GM19238 (cell line): Measurements from ENCODE around the gene MBD2.
"Not testable (repeated sequence)": the region's sequence is repeated elsewhere in the genome, so short reads cannot be mapped to it uniquely, and the experiment has no call there.

Experiments
- DNase-seq: peaks from one replicate; pipeline ENCODE4 v3.0.0; 2011; ENCODE audit warnings: low spot score; ENCODE audit not compliant: insufficient read length

Gene MBD2

GRCh38 chr18:54151376-54151775 is 73.1 kb downstream of the MBD2 start:
- DNase-seq: no peak

DNA sequence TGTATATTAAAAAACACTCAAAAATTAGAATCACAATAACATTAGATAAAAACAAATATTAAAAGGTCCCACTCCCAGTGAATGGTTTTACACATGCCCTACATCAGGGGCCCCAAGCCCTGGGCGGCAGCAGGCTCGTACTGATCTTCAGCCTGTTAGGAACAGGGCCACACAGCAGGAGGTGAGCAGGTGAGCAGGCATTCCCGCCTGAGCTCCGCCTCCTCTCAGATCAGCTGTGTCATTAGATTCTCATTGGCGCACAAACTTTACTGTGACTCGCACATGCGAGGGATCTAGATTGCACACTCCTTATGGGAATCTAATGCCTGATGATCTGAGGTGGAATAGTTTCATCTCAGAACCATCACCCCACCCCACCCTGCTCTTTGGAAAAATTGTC is 74.2 kb downstream of the MBD2 start:
- no peak for DNase-seq

GRCh38 chr18:54149078-54149697 is 75.3 kb downstream of the MBD2 start:
- no peak for DNase-seq

DNA sequence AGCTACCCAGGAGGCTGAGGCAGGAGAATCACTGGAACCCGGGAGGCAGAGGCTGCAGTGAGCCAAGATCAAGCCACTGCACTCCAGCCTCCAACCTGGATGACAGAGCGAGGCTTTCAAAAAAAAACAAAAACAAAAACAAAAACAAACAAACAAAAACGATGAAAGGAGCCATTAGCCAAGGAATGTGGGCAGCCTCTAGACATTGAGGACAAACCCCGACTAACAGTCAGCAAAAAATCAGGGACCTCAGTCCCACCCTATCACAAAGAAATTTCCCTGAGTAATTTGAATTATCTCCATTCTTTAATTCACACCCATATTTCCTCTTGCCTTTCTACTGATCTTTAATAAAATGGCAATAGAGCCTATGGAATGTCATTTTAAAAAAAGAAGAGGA is 75.8 kb downstream of the MBD2 start:
- DNase-seq: no peak

- no peak for DNase-seq
These were observed 76.3 kb downstream of the MBD2 start for GRCh38 chr18:54148151-54148550.

DNA sequence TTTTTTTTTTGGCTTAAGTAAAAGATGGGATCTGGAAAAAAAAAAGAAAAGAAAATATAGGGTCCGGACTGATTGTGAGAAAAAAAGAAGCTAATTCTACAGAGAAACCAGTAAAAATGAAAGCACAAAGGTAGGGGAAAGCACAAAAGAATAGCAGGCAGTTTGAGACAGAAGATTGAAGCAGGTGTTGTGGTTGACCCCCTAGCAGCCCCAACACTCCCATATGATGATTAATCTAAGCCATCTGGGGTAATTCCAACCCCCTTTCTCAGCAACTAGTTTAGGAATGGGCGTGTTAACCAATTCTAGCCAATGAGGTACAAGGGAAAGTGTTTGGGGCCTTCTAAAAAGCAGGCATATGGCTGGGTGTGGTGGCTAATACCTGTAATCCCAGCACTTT is 77.0 kb downstream of the MBD2 start:
- peak; percentile 23 for DNase-seq

DNA sequence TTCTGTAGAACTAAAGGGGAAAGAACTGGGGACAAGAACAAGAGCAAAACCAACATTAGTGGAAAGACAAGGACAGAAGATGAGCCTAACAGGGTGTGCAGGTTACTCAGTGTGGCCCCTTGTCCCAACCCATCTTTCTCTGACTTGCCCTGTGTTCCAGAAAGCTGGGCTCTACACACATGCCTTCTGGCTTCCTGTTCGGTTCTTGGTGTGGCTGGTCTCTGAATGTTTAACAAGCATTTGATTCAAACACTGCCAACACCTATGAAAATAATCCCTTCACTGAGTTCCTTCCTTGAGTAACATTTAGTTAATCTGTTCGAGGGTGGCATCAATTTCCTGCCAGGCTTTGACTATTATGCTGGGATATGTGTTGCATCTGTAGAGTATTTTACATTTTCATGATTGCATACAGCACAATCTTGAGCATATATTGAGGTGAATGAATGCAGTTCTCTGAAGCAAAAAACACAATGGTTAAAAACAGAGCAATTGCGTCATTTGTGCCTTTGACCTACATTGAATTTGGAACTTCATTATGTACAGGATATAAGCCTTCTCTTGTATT is 83.3 kb downstream of the MBD2 start:
- DNase-seq: no peak

- DNase-seq: no peak
These were observed 83.8 kb downstream of the MBD2 start for GRCh38 chr18:54140641-54141040.

GRCh38 chr18:54135216-54135615 is 89.3 kb downstream of the MBD2 start:
- DNase-seq: no peak

DNA sequence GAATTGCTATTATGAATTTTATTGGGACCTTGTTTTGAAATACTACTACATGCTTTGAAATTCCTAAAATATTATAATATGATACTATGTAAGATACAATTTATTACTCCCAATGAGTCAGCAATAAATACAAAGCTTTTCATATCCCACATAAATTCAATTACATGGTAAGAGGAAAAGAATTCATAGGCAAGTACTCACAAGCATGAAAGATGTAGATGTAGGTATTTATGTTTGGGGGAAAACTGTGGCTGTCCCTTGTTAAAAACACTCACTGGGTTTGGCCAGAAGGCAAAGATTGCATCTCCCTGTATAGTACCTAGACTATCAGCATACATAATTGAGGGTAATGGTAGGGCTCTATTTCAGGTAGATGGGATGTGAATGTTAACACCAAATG is 90.4 kb downstream of the MBD2 start:
- DNase-seq: no peak

- no peak for DNase-seq
These were observed 93.8 kb downstream of the MBD2 start for GRCh38 chr18:54130631-54131030.

- DNase-seq: no peak
These were observed 94.3 kb downstream of the MBD2 start for GRCh38 chr18:54130177-54130576.

- DNase-seq: no peak
These were observed 94.9 kb downstream of the MBD2 start for GRCh38 chr18:54129448-54130067.

DNA sequence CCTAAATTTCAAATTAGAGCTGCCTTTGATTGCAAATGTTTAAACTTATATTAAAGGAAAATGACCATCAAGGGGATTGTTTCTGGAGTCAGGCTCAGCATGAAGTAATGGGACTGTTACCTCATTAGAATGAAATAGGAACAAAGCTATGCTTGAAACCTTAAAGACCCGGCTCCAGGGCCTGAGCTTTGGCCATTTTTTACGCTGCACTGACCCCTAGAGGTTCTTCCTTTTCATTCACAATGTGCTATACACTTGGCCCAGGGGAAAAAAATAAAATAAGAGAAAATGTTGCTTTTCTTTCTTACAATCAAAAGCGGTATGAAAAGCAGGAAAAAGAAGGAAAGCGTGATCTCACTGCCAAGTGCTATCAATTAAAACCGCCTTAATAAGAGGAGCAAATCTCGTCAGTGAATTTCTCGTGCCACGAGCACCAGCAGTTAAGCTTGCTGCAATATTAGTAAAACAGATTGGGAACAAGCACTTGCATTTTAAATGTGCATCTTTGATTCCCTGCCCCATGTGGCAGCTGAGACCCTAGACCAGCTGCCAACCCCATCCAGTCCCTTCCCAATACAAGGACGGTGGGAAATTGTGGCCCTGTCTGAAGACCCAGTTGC is 96.6 kb downstream of the MBD2 start:
- peak; percentile 12 for DNase-seq

DNA sequence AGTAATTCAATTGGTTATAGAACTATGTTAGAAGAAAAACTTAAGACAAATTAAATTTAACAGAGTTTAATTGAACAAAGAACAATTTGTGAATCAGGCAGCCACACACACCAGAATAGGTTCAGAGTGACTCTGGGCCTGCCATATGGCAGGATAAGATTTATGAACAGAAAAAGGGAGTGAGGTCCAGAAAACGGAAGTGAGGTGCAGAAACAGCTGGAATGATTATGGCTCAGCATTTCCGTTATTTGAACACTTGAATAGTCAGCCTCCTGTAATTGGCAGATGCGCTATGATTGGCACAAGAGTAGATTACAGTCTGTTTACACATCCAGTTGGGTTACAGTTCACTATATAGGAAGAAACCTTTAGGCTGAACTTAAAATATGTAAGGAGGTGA is 99.0 kb downstream of the MBD2 start:
- no peak for DNase-seq

DNA sequence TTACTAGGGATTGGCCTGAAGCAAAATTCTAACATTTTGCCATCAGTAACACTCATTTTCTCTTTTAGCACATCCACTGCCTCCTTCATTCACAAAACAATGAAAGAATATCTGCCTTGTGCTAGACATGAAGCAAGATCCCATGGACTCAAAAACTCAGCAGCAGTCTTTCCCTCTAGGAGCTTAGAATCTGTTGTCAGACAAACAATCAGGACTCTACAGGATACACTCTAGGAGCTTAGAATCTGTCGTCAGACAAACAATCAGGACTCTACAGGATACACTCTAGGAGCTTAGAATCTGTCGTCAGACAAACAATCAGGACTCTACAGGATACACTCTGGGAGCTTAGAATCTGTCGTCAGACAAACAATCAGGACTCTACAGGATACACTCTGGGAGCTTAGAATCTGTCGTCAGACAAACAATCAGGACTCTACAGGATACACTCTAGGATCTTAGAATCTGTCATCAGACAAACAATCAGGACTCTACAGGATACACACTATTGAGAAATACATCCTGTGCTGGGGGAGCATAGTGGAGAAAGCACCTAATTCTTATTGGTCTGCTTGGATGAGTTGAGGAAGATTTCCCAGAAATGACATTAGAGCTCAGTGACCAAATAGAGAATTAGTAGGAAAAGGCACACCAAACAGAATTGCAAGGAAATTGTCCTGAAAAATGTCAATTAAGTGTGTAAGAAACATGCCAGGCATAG is 100.6 kb downstream of the MBD2 start:
- DNase-seq: not testable (repeated sequence)

GRCh38 chr18:54119524-54120019 is 104.9 kb downstream of the MBD2 start:
- DNase-seq: peak; percentile 4

DNA sequence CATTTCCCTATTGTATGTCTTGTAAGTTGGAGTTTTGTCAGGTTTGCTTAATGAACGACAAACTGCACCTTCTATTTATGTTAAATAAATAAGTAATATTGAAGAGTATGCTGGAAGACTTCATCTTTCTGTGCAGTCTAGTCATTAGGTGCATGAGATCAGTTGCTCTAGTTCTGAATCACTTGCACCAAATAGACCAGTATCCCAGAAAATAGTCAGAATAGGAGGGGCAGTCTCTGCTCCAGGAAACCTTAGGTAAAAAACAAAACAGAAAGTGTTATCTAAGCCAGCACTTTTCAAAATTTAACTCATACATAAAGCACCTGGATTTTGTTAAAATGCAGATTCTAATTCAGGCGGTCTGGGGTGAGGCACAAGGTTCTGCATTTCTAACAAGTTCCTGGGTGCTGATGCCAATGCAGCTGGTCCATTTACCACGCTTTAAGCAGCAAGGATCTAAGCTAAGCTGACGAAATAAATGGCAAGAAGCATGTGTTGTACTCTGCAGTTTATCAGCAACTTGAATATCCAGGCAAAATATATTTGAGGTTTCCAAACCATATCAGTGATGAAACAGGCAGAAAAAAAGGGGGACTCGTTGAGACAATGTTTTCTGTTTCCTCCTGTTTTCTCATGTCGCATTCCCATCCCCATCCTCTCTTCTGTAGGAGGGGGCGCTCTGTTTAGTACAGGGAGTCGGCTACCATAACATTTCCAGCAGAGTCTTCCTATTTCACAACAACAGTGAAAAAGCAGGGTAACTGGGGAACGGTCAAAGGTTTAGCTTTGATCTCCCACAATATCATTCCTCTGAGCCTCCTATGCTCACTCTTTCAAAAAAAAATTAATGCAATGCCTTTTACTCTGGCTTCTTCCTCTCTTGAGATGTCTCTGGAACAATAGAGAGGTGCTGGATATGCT is 106.4 kb downstream of the MBD2 start:
- no peak for DNase-seq

GRCh38 chr18:54116541-54117257 is 107.8 kb downstream of the MBD2 start:
- no peak for DNase-seq

DNA sequence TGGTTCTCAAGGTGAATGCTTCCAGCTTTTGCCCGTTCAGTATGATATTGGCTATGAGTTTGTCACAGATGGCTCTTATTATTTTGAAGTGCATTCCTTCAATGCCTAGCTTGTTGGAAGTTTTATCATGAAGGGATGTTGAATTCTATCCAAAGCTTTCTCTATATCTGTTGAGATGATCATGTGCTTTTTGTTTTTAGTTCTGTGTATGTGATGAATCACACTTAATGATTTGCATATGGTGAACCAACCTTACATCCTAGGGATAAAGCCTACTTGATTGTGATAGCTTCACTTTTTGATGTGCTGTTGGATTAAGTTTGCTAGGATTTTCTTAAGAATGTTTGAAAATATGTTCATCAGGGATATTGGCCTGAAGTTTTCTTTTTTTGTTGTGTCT is 112.1 kb downstream of the MBD2 start:
- DNase-seq: no peak
